NCI-H1092 (cell line): ENCODE results near the gene LMCD1.
A peak's percentile ranks its signal among the peaks of the same experiment; 100 is the strongest.

Experiments
- DNase-seq: peaks from one replicate; lab custom pipeline; 2025; lab: John Stamatoyannopoulos, UW

The LMCD1 gene, protein sequence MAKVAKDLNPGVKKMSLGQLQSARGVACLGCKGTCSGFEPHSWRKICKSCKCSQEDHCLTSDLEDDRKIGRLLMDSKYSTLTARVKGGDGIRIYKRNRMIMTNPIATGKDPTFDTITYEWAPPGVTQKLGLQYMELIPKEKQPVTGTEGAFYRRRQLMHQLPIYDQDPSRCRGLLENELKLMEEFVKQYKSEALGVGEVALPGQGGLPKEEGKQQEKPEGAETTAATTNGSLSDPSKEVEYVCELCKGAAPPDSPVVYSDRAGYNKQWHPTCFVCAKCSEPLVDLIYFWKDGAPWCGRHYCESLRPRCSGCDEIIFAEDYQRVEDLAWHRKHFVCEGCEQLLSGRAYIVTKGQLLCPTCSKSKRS

DNA sequence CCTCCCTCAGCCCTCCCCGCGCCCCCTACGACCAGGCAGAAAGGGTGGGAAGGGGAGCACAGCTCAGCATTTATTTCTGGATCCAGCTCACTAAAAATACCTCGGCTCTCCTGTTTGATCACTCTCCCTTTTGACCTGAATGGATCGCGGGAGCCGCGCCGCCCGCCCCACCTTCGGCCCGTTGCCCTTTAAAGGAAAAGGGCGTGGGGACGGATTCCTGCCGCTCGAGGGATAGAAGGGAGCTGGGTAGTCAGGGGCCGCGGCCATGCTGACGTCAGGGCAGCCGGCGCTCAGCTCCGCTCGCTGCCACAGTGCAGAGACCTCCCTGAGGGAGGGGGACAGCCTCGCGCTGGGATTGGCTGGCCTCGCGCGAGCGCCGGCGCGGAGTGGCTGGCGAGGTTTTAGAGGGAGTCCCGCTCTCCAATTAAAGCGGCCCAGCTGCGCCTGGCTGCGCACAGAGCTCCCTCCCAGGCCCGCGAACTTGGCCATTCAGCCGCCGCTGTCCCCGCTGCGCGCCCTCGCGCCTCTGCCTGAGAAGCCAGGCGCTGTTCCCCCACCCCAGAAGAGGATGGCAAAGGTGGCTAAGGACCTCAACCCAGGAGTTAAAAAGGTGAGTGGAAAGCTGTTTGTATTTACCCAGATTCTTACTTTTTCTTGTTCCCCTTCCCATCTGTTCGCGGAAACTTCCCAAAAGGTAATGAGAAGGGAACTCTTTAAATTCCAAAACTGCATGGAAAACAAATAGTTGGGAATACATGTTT, at the start of gene LMCD1:
Gene LMCD1, plus strand, starts transcription at position 453 of the 761 bp plus-strand sequence. Its CDS starts 116 bp downstream, at position 569.
- DNase-seq = peak; percentile 81

DNA sequence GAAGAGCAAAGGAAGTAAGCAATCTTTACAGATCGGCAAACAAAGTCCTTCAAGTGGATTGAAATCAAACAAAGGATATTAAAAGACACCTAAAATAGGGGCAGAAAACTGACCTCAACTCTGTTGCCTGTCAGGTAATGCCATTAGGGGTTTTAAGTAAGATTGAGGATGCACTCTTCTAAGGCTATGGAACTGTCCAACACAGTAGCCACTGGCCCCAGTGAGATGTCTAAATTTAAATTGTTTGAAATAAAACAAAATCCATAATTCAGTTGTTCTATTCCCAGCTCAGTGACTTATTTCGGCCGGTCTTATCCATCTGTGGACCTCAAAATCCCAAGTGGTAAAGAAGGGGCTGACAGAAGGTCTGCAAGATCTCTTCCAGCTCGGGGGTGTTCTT, 49.5 kb upstream of the LMCD1 start:
- DNase-seq = no peak

DNA sequence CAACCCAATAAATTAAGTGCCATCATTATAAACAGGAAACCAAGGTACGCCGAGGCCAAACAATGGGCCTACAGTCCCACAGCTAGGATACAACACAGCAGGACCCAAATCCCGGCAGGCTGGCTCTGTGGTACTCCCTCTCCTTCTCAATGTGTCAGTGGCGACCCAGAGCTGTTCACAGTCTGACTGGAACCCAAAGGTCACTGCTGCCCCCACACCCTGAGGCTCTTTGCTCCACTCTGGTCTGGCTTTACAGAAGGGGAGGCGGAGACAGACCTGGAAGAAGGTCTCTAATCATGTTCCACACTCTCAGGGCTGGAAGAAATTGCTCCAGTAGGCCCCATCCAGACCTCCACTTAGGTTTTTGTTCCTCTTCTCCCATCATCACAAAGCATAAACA, 48.5 kb upstream of the LMCD1 start:
- DNase-seq = no peak

DNA sequence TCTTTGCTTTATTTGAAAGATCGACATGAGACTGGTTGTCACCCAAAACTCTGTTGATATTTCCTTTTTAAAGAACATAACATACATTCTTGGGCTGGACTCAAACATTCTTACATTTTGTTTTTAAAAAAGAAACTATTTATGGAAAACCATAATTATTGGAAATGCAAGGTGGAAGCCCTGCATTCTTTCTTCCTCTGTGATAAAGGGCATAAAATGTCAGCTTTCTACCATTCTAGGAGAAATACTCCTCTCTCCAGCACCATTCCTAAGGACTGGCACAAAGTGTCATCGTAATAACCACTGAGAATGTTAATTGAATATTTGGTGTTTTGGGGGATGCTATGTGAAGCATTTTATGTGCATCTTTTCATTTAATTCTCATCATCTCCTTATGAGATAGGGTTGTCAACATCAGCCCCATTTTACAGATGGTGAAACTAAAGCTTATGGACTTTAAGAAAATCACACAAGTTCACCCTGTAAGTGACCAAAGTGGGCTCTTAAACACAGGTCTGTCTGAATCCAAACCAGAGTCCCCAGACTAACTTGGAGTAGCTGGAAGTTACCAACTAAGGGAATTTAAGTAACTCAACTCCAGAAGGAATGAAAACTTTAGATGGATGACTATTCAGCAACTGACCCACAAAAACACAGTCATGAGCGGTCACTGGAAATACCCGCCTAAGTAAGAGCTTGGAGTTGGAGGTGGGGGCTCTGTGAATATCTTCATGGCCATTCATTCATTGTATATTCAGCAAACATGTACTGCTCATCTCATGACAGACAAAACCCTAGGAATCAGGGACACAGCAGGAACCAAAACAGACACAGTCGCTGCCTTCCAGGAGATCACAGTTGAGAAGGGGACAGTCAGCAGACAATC, 45.9 kb upstream of the LMCD1 start:
- DNase-seq = no peak

DNA sequence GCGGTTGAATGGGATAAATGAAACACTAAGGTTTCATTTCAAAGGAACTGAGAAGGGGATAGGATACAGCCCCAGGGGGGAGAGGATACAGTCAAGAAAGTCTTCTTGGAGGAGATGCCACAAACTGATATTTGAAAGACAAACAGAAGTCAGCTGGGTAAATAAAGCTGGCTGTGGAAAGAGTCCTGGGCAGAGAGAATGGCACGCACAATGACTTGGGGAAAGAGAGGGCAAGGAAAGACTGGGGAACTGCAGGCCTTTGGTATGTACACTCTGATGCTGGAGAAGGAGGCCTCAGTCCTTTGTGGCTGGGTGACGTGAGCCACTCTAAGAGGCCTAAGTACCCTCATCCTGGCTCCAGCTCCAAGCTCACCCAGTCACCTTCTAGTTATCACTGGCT, 45.2 kb upstream of the LMCD1 start:
- DNase-seq = no peak

DNA sequence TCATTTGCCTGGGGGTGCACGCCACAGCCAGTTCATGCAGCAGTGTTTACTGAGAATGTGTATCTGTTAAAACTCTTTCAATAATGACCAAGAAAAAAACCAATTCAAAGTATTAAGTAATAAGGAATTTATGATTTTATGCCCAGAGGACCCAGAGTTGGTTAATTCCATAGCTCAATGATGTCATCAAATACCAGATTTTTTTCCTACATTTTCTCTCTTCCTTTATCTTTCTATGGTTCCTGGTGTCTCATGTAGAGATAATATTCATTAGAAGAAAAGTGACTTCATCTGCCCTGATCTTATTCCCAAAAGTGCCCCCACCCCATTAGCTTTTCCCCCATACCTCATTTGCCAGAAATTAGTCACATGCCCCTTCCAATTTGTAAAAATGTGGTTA, 44.6 kb upstream of the LMCD1 start:
- no peak for DNase-seq

DNA sequence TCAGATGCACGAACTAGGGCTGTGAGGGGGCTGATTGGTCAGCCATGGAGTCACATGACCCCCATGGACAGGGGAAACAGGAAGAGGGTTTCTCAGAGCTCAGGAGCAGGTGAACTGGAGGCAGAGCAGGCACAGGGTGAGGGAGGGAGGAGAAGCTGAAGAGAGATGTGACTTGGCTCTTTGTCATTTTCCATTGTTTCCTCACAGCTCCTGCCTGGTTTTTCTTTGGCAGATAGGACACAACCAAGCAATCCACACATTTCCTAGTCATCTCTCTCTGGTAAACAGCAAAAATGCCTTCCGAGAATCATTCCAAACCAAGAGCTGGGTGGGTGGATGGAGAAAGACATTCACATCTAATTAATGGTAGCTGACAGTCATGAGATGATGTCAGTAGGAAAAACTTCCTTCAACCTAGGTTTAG, 43.4 kb upstream of the LMCD1 start:
- no peak for DNase-seq

DNA sequence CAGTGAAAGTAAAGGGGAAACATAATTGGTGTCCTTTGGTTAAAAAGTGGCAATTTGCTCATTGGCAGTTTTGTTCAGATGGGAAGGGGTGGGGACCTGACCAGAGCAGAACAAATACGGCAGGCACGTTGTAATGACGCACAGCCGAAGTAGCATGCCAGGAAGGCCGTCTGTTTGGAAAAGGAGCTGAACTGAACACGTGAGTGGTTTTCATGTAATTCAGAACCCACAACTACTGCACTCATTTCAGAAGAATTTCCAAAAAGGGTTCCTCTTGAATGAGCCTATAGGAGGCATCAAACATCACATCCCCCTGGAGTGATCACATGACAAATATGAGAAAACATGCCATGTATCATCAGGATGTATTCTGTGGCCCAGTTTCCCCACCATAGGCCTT, 42.9 kb upstream of the LMCD1 start:
- DNase-seq = no peak

DNA sequence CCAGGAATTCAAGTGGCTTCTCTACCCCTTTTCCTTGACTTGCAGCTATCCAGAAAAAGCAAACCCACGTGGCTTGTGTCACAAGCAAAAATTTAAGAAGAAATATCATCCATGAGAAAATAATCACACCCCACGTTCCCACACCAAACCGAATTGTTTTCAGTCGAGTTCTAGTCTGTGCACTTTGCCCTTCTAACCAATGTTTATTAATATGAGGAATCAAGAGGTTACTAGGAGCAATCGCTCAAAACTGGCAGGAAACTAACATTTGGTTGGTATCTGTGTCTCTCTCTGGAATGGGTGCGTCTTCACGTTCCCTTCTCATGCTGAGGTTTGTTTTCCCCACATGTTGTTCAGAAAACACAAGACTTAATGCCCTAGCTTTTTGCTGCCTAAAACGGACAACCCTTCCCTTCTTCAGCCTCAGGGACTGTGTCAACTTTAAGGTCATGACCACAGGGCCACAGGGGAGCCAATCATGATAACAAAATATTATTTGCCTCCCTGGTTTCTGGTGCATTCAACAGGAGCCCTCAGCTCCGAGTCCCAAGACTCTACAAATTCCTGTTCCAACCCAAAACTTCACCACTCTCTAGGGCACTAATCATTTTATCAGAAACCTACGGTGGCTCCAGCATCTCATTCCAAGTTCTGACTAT, 41.4 kb upstream of the LMCD1 start:
- no peak for DNase-seq

DNA sequence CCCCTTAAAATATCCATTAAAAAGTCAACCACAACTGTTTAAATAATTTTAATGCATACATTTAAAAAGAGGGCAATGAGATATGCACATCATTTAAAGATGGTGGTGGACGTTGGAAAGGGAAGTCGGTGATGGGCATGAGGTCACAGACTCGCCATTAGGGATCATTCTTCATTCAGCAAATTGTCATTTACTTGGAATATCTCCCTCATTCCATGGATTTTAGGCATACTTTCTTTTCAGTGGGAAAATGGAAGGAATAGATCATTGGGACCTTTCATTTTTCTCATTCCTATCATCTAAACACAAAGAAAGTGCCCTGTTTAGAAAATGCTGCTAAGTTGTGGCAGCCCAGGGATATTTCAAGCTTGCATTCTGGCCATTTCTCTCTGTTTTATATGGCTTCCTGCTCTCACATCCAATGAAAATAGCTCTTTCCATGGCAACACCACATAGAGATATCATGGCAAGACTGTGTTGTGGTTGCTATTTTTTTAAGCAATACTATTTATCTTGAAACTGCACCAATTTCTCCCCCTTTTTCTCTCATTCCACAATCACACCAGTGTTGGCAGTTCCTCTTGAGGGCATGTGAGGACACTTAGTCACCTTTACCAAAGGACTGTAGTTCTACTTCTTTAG, 40.7 kb upstream of the LMCD1 start:
- no peak for DNase-seq

DNA sequence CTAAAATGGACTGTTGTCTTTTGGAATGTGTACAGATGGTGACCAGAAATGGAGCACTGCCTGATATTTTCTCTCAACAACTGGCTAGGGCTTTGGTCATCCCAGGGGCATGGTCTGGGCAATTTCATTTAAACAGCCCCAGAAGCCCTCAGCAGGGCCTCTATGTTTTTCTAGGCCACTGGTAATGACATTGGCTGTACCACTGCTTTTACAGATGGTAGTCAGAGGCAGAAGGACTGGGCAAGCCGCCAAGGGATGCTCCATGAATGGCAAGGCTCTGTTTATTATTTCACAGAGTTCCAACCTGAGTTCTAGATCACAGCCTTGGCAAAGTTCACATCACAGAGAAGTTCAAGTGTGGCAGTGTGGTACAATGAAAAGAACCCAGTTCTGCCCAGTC, 37.0 kb upstream of the LMCD1 start:
- DNase-seq = no peak

DNA sequence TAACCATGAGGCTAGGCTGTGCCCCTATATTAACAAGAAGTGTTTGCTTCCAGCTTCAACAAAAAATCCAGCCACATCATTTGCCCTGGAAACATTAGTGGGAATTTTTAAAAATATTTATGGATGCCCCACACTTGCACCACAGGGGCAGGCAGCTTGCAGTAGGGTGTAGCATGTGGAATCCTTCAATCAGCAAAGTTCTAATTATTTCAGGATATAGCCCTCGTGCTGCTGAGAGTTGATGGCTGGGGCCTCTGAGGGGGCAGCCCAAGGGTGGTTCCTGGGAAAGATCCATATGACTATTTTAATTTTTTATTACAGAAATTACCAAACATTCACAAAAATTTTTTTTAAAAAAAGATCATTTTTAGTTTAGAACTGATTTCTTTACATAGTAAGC, 35.1 kb upstream of the LMCD1 start:
- DNase-seq = no peak

DNA sequence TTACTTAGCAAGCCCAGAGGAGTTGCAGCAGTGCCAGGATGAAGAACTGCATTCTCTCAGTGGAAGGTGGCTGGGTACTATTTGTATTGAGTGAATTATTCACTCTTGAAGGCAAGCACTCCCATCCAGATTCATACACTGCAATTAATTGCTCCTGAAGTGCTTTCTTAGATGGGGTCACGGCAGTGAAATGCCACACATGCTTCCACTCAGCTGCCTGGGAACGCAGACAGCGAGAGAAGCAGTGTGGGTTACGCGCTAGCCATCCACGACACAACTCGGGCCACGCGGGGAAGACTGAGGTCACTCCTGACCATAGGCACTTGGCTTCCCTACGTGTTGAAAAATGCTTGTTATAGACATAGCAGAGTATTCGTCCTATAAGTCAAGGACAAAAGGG, 30.8 kb upstream of the LMCD1 start:
- DNase-seq = no peak

DNA sequence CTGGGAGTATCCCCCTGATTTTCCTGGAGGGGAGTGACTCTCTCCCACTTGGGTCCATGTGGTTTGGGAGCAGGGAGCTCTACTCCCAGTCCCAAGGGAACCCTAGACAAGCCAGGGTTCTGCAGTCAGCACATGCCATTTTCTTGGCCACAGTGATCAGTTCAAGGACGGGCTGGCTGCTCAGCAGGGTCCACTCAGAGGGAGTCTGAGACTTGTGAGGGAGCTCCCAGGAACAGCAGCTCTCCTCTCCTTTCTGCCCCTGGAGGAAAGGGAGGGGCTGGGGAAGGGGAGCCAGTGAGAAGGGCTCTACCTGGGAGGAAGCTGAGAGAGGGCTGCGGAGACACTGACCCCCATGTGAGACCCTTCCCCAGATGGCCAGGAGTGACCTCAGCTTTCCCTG, 29.1 kb upstream of the LMCD1 start:
- no peak for DNase-seq

DNA sequence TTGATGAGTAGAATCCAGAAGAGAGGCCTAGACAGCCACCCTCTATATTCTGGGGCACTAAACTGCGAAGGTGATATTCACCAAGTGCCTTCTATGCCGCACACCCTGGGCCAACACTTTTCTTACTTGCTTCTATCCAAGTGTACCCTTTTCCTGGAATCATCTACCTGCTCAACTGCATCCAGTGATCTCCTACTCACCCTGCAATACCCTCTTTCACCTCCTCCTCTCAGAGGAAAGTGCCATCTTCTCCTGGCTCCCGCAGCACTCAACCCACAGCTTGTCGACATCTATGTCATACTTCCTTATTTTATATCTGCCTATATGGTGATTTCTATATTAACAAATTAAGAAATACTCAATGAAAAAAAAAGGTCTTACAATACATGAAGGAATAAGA, 28.6 kb upstream of the LMCD1 start:
- no peak for DNase-seq

DNA sequence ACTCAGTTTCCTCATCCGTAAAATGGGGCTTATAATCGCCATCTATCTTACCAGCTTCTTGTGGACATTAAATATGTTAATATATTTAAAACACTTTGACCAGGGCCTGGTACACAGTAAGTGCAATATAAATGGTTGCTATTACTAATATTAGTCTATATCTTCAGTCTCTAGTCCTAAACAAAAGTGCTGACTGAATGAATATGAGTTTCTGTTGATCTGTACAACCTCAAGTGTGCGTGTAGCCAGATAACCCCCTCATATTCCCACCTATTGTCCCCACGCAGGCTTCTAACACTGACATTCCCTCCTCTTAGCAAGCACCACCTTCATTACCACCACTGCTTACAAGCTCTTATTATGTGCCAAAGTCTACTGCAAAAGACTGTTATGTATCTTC, 27.6 kb upstream of the LMCD1 start:
- no peak for DNase-seq

DNA sequence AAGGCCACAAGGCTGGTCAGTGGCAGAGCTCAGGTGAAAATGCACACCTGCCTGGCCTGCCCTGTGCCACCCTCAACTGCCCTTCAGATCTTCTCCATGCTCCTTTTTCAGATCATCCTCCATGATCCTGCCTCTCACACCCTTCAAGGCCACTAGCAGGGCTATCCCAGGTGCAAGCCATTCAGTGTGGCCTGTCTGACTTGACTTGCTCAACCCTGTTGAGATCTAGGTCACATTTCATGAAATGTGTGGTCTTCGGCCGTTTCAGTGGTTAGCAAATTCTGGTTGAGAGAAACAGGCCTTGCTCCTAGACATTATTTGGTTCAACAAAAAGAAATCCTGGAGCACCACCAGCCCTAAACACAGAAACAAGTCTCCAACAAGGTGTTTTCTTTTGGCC, 26.6 kb upstream of the LMCD1 start:
- no peak for DNase-seq

DNA sequence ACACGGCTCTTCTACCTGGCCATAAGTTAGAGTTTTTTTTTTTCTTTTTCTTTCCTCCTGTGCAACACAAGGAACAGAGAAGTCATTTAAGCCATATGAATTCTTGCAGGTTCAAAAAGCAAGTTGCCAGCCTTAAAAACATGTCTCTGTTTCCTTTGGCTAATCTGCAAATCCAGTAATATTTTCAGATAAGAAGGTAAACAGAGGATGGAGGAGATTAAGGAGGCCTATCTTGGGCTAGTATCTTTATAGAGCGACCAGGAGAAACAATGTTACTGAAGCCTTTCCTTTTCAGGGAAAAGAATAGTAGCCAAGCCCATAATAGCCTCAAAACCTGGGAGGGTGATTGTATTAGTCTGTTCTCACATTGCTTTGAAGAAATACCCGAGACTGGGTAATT, 20.9 kb upstream of the LMCD1 start:
- DNase-seq = no peak

DNA sequence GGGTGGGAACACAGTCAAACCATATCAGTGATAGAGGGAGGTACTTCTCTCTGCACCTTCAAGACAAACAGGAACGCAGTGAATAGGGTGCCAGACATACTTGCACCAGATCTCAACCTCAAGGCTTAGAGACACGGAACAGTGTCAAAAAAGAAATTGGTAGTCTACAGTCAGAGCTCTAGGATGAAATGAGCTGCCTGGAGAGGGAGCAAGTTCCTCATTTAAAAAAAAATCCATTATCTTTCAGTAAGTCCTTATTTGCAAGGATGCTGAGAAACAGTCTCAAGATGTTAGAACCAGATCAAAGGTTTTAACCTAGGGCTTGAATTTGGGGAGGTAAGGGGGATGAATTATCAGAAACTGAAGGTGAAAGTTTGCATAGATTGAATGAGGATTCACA, 20.2 kb upstream of the LMCD1 start:
- no peak for DNase-seq

DNA sequence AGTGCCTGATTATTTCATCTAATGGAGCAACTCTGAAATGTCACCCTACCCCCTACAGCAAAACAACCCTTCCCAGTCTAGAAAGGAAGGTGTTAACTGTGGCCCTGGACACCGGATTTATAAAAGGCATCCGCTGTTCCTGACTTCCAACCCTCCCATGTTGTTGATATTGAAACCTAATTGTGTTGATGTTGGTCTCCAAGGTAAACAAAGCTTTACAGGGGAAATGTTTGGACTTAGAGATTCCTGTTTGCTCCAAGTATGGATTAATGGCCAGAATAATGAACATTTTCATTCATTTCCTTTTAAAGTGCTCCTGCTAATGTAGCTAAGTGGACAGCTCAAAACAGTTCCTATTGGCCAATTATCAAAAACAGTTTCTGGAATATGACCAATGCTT, 19.4 kb upstream of the LMCD1 start:
- DNase-seq = no peak

DNA sequence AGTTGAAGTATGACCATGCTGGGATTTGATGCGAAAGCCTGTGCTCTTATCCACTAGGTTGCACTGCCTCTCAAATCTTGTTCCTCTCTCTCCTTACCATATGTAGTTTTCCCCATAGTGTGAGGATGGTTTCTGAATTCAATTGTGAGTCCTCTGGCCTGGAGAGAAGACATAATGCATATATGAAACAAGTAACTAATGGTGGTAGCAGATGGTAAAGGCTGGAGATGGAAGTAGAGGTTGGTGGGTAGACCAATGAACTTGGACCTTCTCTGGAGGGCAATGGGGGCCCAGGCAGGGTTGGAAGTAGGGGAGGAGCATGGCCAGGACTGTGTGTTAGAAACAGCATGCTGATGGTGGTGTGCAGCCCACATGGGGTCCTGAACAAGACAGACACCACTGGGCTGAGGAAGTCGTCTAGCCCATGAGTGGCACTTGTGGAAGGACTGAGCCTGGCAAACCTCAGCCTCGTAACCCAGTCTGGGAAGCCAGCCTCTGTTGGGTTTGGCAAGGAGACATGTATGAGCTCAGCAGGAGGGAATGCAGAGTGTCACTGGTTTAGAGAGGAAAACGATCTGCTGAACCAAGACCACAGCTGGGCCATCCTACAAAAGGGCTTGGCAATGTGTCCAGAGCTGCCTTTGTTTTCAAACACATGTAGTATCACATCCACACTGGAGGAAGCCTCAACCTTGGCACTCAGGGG, 18.5 kb upstream of the LMCD1 start:
- DNase-seq = peak; percentile 41
